K562 (cell line): Measurements from ENCODE around the gene MOCOS.

Source experiments
- ERF ChIP-seq: fragments of 450-650 bp; formaldehyde crosslinking; IDR thresholded peaks from 2 replicates; pipeline ENCODE4 v1.4.0; 2020; ENCODE audit warnings: mild to moderate bottlenecking, mixed read lengths
- KAT8 ChIP-seq: fragments of 450-650 bp; IDR thresholded peaks from 2 replicates; pipeline ENCODE4 v1.6.1; 2016; ENCODE audit warnings: low read depth, mild to moderate bottlenecking
- MAFG ChIP-seq: fragments of 450-650 bp; conservative IDR thresholded peaks from 2 replicates; pipeline ENCODE4 v1.6.1; 2016; ENCODE audit warnings: missing genetic modification characterization, missing compliant biosample characterization
- TCF7L2 ChIP-seq: fragments of 150-350 bp; IDR thresholded peaks from 2 replicates; pipeline ENCODE4 v1.6.1; 2016; ENCODE audit warnings: low read depth, mild to moderate bottlenecking, low read length, moderate library complexity
- U2AF2 ChIP-seq: fragments of 200-400 bp; formaldehyde crosslinking; optimal IDR thresholded peaks from 2 replicates; pipeline ENCODE3; 2017; ENCODE audit warnings: low read depth, mild to moderate bottlenecking, low read length
- ZNF431 ChIP-seq: sonication (generic); formaldehyde crosslinking; IDR thresholded peaks from 2 replicates; pipeline ENCODE4 v1.8.0; 2022; ENCODE audit warnings: mild to moderate bottlenecking, missing genetic modification reagents
- TF ChIP-seq, protein P1 (sequence below), 3 experiments: IDR thresholded peaks in 2 of 3; conservative IDR thresholded peaks in 1 of 3; 2 replicates each; pipeline ENCODE4 v1.5.1; 2011 to 2012; ENCODE audit warnings: low read length in 3 of 3, mild to moderate bottlenecking in 3 of 3, control low read depth in 2 of 3, improper control_type of control experiment in 1 of 3, inconsistent platforms in 1 of 3, low read depth in 1 of 3, mixed read lengths in 1 of 3, moderate library complexity in 1 of 3; ENCODE audit not compliant: insufficient read depth in 2 of 3
- TF ChIP-seq, protein P2 (sequence below): fragments of 250-450 bp; sonication (Bioruptor Pico); IDR thresholded peaks from 2 replicates; pipeline ENCODE4 v1.9.0; 2021; ENCODE audit warnings: mild to moderate bottlenecking, inconsistent platforms
- TF ChIP-seq, protein P3 (sequence below): fragments of 250-450 bp; sonication (Bioruptor Pico); IDR thresholded peaks from 2 replicates; pipeline ENCODE4 v1.4.0; 2020; ENCODE audit warnings: mild to moderate bottlenecking, moderate library complexity
- TF ChIP-seq, protein P4 (sequence below): sonication (generic); formaldehyde crosslinking; IDR thresholded peaks from 2 replicates; pipeline ENCODE4 v1.8.0; 2022; ENCODE audit warnings: missing genetic modification reagents, mild to moderate bottlenecking, borderline replicate concordance
- TF ChIP-seq, protein P5 (sequence below): IDR thresholded peaks from 2 replicates; pipeline ENCODE4 v1.6.1; 2016; ENCODE audit warnings: missing genetic modification characterization, missing compliant biosample characterization

DNA sequence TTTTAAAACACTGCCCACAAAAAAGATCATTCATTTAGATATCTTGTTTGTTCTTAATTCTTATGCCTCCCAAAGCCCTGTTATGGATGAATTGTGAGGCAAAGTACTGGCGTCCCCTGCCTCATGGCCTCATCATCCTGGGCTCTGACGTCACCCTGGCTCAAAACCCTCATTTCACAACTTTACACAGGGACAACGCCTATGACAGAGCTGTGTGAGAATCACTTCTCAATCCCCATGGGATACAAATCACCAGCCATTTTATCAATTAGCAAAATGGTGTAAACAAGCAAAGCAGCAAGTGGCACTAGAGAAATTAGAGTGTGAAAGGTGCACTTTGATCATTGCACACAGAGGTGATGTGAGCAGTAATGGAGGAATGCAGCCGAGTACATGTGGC, 126.8 kb downstream of the MOCOS start:
- no peak for TF ChIP-seq KAT8
- TF ChIP-seq, protein P1, sequence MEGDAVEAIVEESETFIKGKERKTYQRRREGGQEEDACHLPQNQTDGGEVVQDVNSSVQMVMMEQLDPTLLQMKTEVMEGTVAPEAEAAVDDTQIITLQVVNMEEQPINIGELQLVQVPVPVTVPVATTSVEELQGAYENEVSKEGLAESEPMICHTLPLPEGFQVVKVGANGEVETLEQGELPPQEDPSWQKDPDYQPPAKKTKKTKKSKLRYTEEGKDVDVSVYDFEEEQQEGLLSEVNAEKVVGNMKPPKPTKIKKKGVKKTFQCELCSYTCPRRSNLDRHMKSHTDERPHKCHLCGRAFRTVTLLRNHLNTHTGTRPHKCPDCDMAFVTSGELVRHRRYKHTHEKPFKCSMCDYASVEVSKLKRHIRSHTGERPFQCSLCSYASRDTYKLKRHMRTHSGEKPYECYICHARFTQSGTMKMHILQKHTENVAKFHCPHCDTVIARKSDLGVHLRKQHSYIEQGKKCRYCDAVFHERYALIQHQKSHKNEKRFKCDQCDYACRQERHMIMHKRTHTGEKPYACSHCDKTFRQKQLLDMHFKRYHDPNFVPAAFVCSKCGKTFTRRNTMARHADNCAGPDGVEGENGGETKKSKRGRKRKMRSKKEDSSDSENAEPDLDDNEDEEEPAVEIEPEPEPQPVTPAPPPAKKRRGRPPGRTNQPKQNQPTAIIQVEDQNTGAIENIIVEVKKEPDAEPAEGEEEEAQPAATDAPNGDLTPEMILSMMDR (IDR thresholded peaks at IDR 0.05 in 2 of 3, conservative IDR thresholded peaks at IDR 0.05 in 1 of 3; ENCODE audit: insufficient read depth in 2 of 3, low read depth in 1 of 3, low read length in 3 of 3), result no peak
- TF ChIP-seq ZNF431 (CRISPR knock-in tag), result no peak
- TF ChIP-seq, protein P2, sequence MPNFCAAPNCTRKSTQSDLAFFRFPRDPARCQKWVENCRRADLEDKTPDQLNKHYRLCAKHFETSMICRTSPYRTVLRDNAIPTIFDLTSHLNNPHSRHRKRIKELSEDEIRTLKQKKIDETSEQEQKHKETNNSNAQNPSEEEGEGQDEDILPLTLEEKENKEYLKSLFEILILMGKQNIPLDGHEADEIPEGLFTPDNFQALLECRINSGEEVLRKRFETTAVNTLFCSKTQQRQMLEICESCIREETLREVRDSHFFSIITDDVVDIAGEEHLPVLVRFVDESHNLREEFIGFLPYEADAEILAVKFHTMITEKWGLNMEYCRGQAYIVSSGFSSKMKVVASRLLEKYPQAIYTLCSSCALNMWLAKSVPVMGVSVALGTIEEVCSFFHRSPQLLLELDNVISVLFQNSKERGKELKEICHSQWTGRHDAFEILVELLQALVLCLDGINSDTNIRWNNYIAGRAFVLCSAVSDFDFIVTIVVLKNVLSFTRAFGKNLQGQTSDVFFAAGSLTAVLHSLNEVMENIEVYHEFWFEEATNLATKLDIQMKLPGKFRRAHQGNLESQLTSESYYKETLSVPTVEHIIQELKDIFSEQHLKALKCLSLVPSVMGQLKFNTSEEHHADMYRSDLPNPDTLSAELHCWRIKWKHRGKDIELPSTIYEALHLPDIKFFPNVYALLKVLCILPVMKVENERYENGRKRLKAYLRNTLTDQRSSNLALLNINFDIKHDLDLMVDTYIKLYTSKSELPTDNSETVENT (CRISPR knock-in tag), result no peak
- TF ChIP-seq, protein P3, sequence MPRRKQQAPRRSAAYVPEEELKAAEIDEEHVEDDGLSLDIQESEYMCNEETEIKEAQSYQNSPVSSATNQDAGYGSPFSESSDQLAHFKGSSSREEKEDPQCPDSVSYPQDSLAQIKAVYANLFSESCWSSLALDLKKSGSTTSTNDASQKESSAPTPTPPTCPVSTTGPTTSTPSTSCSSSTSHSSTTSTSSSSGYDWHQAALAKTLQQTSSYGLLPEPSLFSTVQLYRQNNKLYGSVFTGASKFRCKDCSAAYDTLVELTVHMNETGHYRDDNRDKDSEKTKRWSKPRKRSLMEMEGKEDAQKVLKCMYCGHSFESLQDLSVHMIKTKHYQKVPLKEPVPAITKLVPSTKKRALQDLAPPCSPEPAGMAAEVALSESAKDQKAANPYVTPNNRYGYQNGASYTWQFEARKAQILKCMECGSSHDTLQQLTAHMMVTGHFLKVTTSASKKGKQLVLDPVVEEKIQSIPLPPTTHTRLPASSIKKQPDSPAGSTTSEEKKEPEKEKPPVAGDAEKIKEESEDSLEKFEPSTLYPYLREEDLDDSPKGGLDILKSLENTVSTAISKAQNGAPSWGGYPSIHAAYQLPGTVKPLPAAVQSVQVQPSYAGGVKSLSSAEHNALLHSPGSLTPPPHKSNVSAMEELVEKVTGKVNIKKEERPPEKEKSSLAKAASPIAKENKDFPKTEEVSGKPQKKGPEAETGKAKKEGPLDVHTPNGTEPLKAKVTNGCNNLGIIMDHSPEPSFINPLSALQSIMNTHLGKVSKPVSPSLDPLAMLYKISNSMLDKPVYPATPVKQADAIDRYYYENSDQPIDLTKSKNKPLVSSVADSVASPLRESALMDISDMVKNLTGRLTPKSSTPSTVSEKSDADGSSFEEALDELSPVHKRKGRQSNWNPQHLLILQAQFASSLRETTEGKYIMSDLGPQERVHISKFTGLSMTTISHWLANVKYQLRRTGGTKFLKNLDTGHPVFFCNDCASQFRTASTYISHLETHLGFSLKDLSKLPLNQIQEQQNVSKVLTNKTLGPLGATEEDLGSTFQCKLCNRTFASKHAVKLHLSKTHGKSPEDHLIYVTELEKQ (CRISPR knock-in tag), result no peak
- TF ChIP-seq TCF7L2, result no peak
- TF ChIP-seq ERF, result no peak
- TF ChIP-seq, protein P4, sequence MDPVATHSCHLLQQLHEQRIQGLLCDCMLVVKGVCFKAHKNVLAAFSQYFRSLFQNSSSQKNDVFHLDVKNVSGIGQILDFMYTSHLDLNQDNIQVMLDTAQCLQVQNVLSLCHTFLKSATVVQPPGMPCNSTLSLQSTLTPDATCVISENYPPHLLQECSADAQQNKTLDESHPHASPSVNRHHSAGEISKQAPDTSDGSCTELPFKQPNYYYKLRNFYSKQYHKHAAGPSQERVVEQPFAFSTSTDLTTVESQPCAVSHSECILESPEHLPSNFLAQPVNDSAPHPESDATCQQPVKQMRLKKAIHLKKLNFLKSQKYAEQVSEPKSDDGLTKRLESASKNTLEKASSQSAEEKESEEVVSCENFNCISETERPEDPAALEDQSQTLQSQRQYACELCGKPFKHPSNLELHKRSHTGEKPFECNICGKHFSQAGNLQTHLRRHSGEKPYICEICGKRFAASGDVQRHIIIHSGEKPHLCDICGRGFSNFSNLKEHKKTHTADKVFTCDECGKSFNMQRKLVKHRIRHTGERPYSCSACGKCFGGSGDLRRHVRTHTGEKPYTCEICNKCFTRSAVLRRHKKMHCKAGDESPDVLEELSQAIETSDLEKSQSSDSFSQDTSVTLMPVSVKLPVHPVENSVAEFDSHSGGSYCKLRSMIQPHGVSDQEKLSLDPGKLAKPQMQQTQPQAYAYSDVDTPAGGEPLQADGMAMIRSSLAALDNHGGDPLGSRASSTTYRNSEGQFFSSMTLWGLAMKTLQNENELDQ (CRISPR knock-in tag), result no peak
- TF ChIP-seq, protein P5, sequence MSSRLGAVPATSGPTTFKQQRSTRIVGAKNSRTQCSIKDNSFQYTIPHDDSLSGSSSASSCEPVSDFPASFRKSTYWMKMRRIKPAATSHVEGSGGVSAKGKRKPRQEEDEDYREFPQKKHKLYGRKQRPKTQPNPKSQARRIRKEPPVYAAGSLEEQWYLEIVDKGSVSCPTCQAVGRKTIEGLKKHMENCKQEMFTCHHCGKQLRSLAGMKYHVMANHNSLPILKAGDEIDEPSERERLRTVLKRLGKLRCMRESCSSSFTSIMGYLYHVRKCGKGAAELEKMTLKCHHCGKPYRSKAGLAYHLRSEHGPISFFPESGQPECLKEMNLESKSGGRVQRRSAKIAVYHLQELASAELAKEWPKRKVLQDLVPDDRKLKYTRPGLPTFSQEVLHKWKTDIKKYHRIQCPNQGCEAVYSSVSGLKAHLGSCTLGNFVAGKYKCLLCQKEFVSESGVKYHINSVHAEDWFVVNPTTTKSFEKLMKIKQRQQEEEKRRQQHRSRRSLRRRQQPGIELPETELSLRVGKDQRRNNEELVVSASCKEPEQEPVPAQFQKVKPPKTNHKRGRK (tag), result no peak
- TF ChIP-seq MAFG (tag), result no peak
- TF ChIP-seq U2AF2, result no peak
